D721Med (cell line): Measurements from ENCODE around the gene DEDD2.

Source experiments
- DNase-seq: peaks from one replicate; pipeline ENCODE4 v3.0.0; 2011; ENCODE audit warnings: low spot score; ENCODE audit not compliant: insufficient read length
- FAIRE-seq: peaks from 2 replicates; lab custom pipeline; 2011; peaks lifted over from hg19 to GRCh38; lab: Jason Lieb, UNC
- TF ChIP-seq, protein P1 (sequence below): IDR thresholded peaks from 2 replicates; pipeline ENCODE4 v1.5.1; 2012; ENCODE audit warnings: mild to moderate bottlenecking, control low read depth; ENCODE audit not compliant: insufficient read depth; ENCODE audit errors: missing control alignments

Gene DEDD2

DNA sequence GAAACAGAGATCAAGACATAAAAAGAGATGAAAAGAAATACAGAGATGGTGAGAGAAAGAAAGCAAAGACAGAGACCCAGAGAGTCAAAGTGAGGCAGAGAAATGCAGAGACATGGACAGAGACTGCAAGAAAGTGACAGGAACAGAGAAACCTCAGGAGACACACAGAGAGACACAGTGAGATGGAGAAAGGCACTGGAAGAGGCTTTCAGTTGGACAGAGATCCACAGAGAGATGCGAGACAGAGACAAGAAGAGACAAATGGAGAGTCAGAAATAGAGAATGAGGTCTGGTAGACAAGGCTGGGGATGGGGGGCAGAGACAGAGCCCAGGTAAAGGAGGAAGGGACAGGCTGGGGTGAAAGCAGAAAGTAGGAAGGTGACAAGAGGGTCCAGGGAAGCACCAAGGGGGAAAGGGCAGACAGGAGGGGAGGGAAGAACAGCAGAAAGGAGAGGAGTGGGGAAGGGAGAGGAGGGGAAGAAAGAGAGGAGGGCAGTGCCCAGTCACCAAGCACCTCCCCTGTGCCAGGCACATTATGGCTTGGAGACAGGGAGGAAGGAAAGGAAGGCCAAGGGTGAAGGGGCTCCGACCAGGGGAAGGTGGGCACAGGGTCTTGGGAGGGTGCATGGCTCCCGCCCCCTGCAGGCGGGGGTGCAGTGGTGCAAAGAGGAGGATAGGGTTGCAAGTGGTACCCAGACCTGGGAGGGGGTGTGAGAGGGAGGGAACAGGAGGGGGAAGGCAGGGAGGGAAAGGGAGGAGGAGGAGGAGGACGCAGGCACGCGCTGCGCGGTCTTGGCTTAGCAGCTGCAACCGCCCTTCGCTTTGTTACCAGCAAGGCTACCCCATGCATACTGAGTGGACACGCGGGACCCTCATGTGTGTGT lies 38.4 kb downstream of the DEDD2 start:
- DNase-seq (no peak), FAIRE-seq (no peak)
- TF ChIP-seq, protein P1, sequence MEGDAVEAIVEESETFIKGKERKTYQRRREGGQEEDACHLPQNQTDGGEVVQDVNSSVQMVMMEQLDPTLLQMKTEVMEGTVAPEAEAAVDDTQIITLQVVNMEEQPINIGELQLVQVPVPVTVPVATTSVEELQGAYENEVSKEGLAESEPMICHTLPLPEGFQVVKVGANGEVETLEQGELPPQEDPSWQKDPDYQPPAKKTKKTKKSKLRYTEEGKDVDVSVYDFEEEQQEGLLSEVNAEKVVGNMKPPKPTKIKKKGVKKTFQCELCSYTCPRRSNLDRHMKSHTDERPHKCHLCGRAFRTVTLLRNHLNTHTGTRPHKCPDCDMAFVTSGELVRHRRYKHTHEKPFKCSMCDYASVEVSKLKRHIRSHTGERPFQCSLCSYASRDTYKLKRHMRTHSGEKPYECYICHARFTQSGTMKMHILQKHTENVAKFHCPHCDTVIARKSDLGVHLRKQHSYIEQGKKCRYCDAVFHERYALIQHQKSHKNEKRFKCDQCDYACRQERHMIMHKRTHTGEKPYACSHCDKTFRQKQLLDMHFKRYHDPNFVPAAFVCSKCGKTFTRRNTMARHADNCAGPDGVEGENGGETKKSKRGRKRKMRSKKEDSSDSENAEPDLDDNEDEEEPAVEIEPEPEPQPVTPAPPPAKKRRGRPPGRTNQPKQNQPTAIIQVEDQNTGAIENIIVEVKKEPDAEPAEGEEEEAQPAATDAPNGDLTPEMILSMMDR: peak; percentile 32

DNA sequence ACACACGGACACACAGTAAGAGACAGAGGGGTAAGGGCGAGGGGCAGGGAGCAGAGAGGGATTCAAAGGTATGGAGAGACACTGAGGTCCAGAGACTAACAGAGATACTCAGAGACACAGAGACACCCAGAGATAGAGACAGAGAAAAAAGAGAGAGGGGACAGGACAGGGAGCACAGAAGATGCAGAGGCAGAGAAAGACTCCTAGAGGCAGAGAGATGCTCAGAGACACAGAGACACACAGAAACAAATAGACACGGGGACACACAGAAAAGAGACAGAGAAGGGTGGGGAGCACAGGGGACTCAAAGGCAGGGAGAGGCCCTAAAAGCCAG lies 39.8 kb downstream of the DEDD2 start:
- TF ChIP-seq, protein P1: no peak
- DNase-seq (no peak), FAIRE-seq (no peak)

DNA sequence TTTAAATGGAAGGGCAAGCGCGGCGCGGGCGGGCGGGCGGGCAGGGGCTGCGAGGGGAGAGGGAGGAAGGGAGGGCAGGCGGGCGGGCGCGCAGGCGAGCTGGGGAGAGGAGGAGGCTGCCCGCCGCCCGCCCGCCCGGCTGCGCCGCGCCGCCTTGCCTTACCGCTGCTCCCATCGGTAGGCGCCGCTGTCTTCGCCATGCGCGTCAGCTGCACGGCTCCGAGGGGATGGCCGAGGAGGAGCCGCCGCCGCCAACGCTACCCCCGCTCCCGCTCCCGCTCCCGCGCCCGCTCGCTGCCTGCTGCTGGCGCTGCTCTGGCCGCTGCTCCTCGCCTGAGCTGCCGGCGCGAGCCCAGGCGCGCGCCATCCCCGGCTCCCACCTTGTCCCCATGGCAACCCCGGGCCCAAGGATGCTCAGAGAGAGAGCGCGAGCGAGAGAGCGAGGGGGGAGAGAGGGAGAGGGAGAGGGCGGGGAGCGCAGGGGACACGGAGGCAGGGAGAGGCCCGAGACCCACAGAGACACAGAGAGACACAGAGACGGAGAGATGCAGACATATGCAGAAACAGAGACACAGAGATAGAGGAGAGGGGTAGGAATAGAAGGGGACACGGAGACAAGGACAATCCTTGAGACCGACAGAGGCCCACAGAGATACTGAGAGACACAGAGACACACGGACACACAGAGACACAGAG lies 40.3 kb downstream of the DEDD2 start:
- TF ChIP-seq, protein P1: peak; percentile 42
- DNase-seq (peak; percentile 47), FAIRE-seq (no peak)

DNA sequence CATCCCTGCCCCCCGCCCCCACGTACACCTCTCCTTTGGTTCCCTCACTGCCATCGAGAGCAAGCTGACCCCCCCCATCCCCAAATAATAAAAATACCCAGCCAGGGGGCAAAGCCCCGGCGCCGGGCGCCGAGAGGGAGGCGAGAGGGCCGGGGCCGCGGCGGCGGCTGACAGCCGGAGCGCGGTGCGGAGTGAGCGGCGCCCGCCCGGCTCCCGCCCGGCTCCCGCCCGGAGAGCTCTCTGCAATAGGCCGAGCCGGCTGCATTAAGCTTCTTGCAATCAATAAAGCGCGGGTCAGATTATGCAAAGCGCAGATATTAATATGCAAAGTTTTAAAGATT lies 40.9 kb downstream of the DEDD2 start:
- TF ChIP-seq, protein P1: no peak
- no peak for FAIRE-seq
- DNase-seq: peak; percentile 67

DNA sequence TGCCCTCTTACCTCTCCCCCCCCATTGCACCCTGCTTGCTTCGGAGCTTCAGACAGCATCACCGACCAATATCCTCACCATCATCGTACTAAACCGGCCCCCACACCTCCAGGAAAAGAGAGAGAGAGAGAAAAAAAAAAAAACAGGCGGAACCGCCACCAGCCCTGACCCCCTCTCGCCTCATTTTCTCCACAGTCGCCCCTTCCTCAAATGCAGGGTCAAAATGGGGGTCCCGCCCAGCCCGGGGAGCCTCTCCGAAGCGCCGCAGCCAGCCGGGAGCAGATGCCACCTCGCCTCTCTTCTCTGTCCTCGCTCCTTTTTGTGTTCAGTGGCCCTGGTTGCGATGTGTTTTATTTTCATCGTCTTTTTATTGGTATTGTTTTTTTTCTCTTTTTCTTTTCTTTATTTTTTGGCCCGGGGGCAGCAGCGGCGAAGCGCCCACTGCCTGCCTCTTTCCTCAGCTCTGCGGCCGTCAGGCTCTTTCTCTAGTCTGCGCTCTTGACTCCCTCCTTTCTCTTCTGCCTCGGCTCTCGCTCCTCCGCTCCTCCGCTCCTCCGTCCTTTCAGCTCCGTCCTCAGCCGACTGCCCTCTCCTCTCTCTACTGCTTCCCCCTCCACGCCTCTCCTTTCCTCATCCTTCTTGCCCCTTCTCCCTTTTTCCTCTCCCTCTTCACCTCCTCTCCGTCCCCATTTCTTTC lies 41.4 kb downstream of the DEDD2 start:
- TF ChIP-seq, protein P1: no peak
- DNase-seq (no peak), FAIRE-seq (no peak)

DNA sequence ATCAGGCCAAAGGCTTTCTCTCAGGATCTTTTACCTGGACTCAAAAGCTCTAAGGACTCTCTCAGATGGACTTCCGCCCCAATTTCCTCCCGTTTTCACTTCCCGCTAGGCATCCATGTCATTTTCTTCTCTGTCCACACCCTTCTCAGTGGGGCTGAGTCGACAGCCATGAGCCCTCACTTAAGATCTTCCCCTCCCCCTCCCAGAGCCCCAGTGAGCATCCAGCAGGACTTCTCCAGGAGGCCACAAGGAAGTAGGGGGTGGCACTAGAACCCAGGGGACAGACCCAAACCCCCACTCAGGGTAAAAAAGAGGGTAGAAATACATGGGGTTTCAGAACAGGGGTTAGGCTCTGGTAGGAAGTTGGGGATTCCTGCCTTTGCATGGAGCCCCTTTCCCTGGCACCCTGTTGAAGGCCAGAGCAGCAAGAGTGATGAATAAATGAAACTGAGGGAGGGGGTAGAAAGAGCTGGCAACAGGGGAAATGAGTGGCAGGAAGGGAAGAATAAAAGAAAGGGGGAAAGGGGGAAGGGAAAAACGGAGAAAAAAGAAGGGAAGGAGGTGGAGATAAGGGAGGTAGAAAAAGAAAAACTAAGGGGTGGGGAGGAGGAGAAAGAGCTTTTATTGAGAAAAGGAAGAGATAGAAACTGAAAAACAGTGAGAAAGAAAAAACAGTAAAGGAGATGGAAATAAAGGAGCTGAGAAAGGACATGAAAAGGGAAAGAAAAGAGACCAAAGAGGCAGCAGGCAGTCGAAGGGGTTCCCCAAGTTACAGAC lies 42.3 kb downstream of the DEDD2 start:
- no peak for DNase-seq
- TF ChIP-seq, protein P1: no peak

More for the DNA sequence above, 42.3 kb downstream of the DEDD2 start:
- FAIRE-seq: no peak
